HG02610 (cell line): ENCODE data around the gene CACNA1S.

Source experiments
- ATAC-seq: cut with Tn5 transposase; IDR thresholded peaks from one replicate; pipeline ENCODE4 v1.9.1; 2021; ENCODE audit warnings: mild to moderate bottlenecking, moderate library complexity; ENCODE audit not compliant: unreplicated experiment

The CACNA1S gene

GRCh38 chr1:201066986-201067385, 45.2 kb downstream of the CACNA1S start:
- no peak for ATAC-seq

- no peak for ATAC-seq
These were observed 46.5 kb downstream of the CACNA1S start for GRCh38 chr1:201065686-201066085.

- no peak for ATAC-seq
These were observed 47.4 kb downstream of the CACNA1S start for GRCh38 chr1:201064806-201065205.

- no peak for ATAC-seq
These were observed 49.1 kb downstream of the CACNA1S start for GRCh38 chr1:201063145-201063544.

- ATAC-seq: no peak
These were observed 49.6 kb downstream of the CACNA1S start for GRCh38 chr1:201062511-201063091.

- ATAC-seq: no peak
These were observed 50.3 kb downstream of the CACNA1S start for GRCh38 chr1:201061886-201062285.

GRCh38 chr1:201061049-201061448, 51.2 kb downstream of the CACNA1S start:
- no peak for ATAC-seq

- ATAC-seq: no peak
These were observed 51.6 kb downstream of the CACNA1S start for GRCh38 chr1:201060586-201060985.

GRCh38 chr1:201059871-201060555, 52.2 kb downstream of the CACNA1S start:
- ATAC-seq: no peak

- no peak for ATAC-seq
These were observed 52.8 kb downstream of the CACNA1S start for GRCh38 chr1:201059401-201059800.

GRCh38 chr1:201054091-201054543, 58.1 kb downstream of the CACNA1S start:
- no peak for ATAC-seq

GRCh38 chr1:201053155-201053860, 58.9 kb downstream of the CACNA1S start:
- no peak for ATAC-seq

- ATAC-seq: no peak
These were observed 60.8 kb downstream of the CACNA1S start for GRCh38 chr1:201051399-201051798.

GRCh38 chr1:201050515-201051277, 61.5 kb downstream of the CACNA1S start:
- ATAC-seq: no peak

- no peak for ATAC-seq
These were observed 62.9 kb downstream of the CACNA1S start for GRCh38 chr1:201049248-201049831.

GRCh38 chr1:201048521-201048920, 63.7 kb downstream of the CACNA1S start:
- no peak for ATAC-seq

GRCh38 chr1:201044119-201044518, 68.1 kb downstream of the CACNA1S start:
- no peak for ATAC-seq

- ATAC-seq: peak; percentile 72
These were observed 69.3 kb downstream of the CACNA1S start for GRCh38 chr1:201042779-201043461.

GRCh38 chr1:201041011-201041410, 71.2 kb downstream of the CACNA1S start:
- ATAC-seq: no peak

- ATAC-seq: no peak
These were observed 72.3 kb downstream of the CACNA1S start for GRCh38 chr1:201039876-201040275.
